Heart left ventricle (tissue), 13 donors: Measurements from ENCODE around the gene MBD3L4.
"Not testable (repeated sequence)": the region's sequence is repeated elsewhere in the genome, so short reads cannot be mapped to it uniquely, and the experiment has no call there.

ENCODE experiments used
- POLR2A ChIP-seq, 2 donors: fragments of 450-650 bp; IDR thresholded peaks; one replicate each; pipeline ENCODE4 v1.6.1; 2017; ENCODE audit warnings: antibody characterized with exemption in 2 of 2, mild to moderate bottlenecking in 2 of 2, moderate library complexity in 2 of 2
- TF ChIP-seq, protein P1 (sequence below), 12 donors: fragments of 200-600 bp; sonication (generic) in 4 of 12; IDR thresholded peaks; one replicate each; pipeline versions ENCODE4 v1.5.0 to v1.8.0; 2018 to 2022; ENCODE audit warnings: antibody characterized with exemption in 12 of 12, mild to moderate bottlenecking in 5 of 12
- donor health status: ischemic (EF 13 %, LVEDD 7.1; RV severe dilation, severe dysfunction).
- donor health status: DM: no; HTN: yes; CAD: no.
- donor health status: DM: no; HTN: no; CAD: no.
- donor health status: ischemic (EF 25% LVEDD 6.9; RV normal size, moderate dysfunction).
- donor health status: ischemic (EF 25% LVEDD 5.7; RV mildly dilated, moderate dysfunction).
- donor health status: ischemic (EF 35%, LVEDD 5.7; RV mildly dilated, moderate dysfunction).
- donor health status: nonischemic (EF 11% LVEDD 7.7; RV severe dilation, severe dysfunction).
- donor health status: DM: yes; HTN: yes; CAD: no.
- donor health status: PGD.
- donor health status: ischemic (EF 29% LVEDD 5.4; RV normal size, mild dysfunction).
- donor health status: nonischemic (EF 23%, LVEDD 6.1; RV moderate dilation, normal function).

DNA sequence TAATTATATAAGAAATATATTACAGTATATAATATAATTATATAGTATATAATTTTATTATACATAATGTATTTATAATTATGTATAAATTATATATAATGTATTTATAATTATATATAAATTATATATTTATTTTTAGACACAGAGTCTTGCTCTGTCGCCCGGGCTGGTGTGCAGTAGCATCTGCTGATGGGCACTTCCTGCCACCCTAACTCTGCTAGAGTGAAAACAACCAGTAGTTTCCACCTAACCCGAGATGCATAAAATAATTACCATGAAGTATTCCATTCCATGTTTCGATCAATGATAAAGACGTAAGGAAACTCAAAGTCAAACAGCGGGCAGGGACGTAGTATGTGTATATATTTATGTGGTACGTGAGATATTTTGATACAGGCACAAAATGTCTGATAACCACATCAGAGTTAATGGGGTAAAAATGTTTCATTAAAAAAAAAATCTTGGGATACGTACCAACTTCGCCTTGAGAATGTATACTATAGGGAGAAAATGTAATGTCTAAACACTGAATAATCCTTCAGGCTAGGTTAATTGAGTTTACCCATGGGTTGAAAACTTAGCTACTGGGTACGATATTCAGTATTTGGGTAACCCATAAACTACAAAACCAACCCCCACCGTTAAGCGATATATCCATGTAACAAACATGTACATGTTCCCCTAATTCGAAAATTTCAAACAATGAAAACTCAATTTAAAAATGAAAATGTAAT is 14.8 kb upstream of the MBD3L4 start:
- TF ChIP-seq, protein P1, sequence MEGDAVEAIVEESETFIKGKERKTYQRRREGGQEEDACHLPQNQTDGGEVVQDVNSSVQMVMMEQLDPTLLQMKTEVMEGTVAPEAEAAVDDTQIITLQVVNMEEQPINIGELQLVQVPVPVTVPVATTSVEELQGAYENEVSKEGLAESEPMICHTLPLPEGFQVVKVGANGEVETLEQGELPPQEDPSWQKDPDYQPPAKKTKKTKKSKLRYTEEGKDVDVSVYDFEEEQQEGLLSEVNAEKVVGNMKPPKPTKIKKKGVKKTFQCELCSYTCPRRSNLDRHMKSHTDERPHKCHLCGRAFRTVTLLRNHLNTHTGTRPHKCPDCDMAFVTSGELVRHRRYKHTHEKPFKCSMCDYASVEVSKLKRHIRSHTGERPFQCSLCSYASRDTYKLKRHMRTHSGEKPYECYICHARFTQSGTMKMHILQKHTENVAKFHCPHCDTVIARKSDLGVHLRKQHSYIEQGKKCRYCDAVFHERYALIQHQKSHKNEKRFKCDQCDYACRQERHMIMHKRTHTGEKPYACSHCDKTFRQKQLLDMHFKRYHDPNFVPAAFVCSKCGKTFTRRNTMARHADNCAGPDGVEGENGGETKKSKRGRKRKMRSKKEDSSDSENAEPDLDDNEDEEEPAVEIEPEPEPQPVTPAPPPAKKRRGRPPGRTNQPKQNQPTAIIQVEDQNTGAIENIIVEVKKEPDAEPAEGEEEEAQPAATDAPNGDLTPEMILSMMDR (IDR thresholded peaks at IDR 0.05) = not testable (repeated sequence)
- not testable (repeated sequence) for TF ChIP-seq POLR2A (IDR thresholded peaks at IDR 0.05)
